Keratinocyte (primary cell): ENCODE measurements around the gene PKHD1. TPM values are rescaled to one million over a fixed set of nuclear protein-coding genes. Genes with fewer than 3 reads are reported as not detected.

ENCODE experiments used
- DNase-seq: peaks from one replicate; pipeline ENCODE4 v3.0.0-alpha.2; 2011; ENCODE audit warnings: low read depth, missing footprints, low spot score
- FAIRE-seq: peaks from 2 replicates; lab custom pipeline; 2011; peaks lifted over from hg19 to GRCh38; lab: Jason Lieb, UNC
- H2AFZ ChIP-seq: 2 replicates; pipeline ENCODE4 v1.6.0; 2012; ENCODE audit warnings: low read length, control low read depth, inconsistent platforms; ENCODE audit not compliant: control insufficient read depth
- H3K27ac ChIP-seq: 2 replicates; pipeline ENCODE4 v1.5.1; 2011; ENCODE audit warnings: low read length; ENCODE audit not compliant: control insufficient read depth, insufficient read depth
- H3K27me3 ChIP-seq: 3 replicates; pipeline ENCODE4 v1.6.0; 2011; ENCODE audit warnings: low read length; ENCODE audit not compliant: control insufficient read depth, insufficient read depth; ENCODE audit errors: extremely low read depth
- H3K36me3 ChIP-seq, 2 experiments: 2 replicates in 1 of 2; 3 replicates in 1 of 2; pipeline ENCODE4 v1.5.1; 2011; ENCODE audit warnings: low read length in 2 of 2, mild to moderate bottlenecking in 1 of 2; ENCODE audit not compliant: control insufficient read depth in 2 of 2, insufficient read depth in 2 of 2; ENCODE audit errors: extremely low read depth in 1 of 2
- H3K4me1 ChIP-seq: 3 replicates; pipeline ENCODE4 v1.5.1; 2011; ENCODE audit warnings: low read length; ENCODE audit not compliant: control insufficient read depth, insufficient read depth; ENCODE audit errors: extremely low read depth
- H3K4me2 ChIP-seq: 3 replicates; pipeline ENCODE4 v1.6.0; 2011; ENCODE audit warnings: low read depth, low read length; ENCODE audit not compliant: control insufficient read depth, insufficient read depth; ENCODE audit errors: extremely low read depth
- H3K4me3 ChIP-seq, 3 experiments: fragments of 200-600 bp in 1 of 3; sonication (generic) in 1 of 3; 2 replicates in 2 of 3; 3 replicates in 1 of 3; pipeline ENCODE4 v1.5.1; 2011 to 2016; ENCODE audit warnings: low read length in 3 of 3, mild to moderate bottlenecking in 3 of 3, control low read depth in 2 of 3, inconsistent platforms in 1 of 3, low read depth in 1 of 3, mixed read lengths in 1 of 3, mixed run types in 1 of 3, moderate library complexity in 1 of 3; ENCODE audit not compliant: control insufficient read depth in 2 of 3, insufficient read depth in 2 of 3; ENCODE audit errors: extremely low read depth in 1 of 3
- H3K79me2 ChIP-seq: 2 replicates; pipeline ENCODE4 v1.6.0; 2012; ENCODE audit warnings: low read length; ENCODE audit not compliant: control insufficient read depth, insufficient read depth
- H3K9ac ChIP-seq: 3 replicates; pipeline ENCODE4 v1.6.0; 2011; ENCODE audit warnings: low read length; ENCODE audit not compliant: control insufficient read depth, insufficient read depth; ENCODE audit errors: extremely low read depth
- H3K9me1 ChIP-seq: 3 replicates; pipeline ENCODE4 v1.6.0; 2011; ENCODE audit warnings: low read length; ENCODE audit not compliant: control insufficient read depth, insufficient read depth; ENCODE audit errors: extremely low read depth
- H3K9me3 ChIP-seq: 2 replicates; pipeline ENCODE4 v1.5.1; 2012; ENCODE audit warnings: low read depth, low read length; ENCODE audit not compliant: control insufficient read depth
- H4K20me1 ChIP-seq: 3 replicates; pipeline ENCODE4 v1.6.0; 2011; ENCODE audit warnings: low read length; ENCODE audit not compliant: control insufficient read depth, insufficient read depth; ENCODE audit errors: extremely low read depth
- CTCF ChIP-seq, 3 experiments: IDR thresholded peaks in 1 of 3; conservative IDR thresholded peaks in 1 of 3; optimal IDR thresholded peaks in 1 of 3; 2 replicates in 2 of 3; 3 replicates in 1 of 3; pipeline versions ENCODE3 to v1.5.1; 2011; ENCODE audit warnings: low read length in 3 of 3, mild to moderate bottlenecking in 3 of 3, moderate library complexity in 2 of 3, control low read depth in 1 of 3, inconsistent platforms in 1 of 3; ENCODE audit not compliant: insufficient read depth in 2 of 3; ENCODE audit errors: extremely low read depth in 1 of 3
- EZH2 ChIP-seq: IDR thresholded peaks from one replicate; pipeline ENCODE4 v1.6.1; 2012; ENCODE audit warnings: inconsistent platforms, mild to moderate bottlenecking, low read length, moderate library complexity
- dilution Hi-C: fragments of 300-500 bp; cut with MboI; formaldehyde crosslinking; loops from one replicate; pipeline ENCODE4 v1.7.0; 2020; ENCODE audit warnings: low sequenced_read_pairs; ENCODE audit not compliant: extremely low pct_ligation_motif_present
- polyA plus RNA-seq, 5 experiments: library from polyadenylated mRNA; depleted of rRNA in 3 of 5; stranded (reverse) in 3 of 5; stranded (forward) in 1 of 5; unstranded in 1 of 5; fragments of >200 nt; gene quantifications; 1 replicate in 1 of 5; 2 replicates in 3 of 5; 3 replicates in 1 of 5; pipeline versions ENCODE4 v1.2.1 to v1.2.3, GENCODE V29; 2011 to 2012; ENCODE audit warnings: missing spikeins in 2 of 5, low read depth in 1 of 5, low replicate concordance in 1 of 5

PKHD1 gene
- polyA plus RNA-seq, 1 donor (not counting 4 experiments of a cell fraction or from before 2014, with no cell fraction given) = under 0.01 TPM

GRCh38 chr6:52045481-52045880 is 41.9 kb downstream of the PKHD1 start:
- no peaks in the 10 kb centered on the region for H3K79me2 ChIP-seq
- H3K9ac ChIP-seq = no peak overlapping the region
- no peak overlapping the region for H3K4me2 ChIP-seq
- H2AFZ ChIP-seq = no peak overlapping the region
- H3K27me3 ChIP-seq = no peaks in the 10 kb centered on the region
- no peaks in the 10 kb centered on the region for H3K36me3 ChIP-seq
- no peak overlapping the region for H3K27ac ChIP-seq
- no peaks in the 10 kb centered on the region for H3K9me1 ChIP-seq
- DNase-seq (no peak), FAIRE-seq (no peak)
- dilution Hi-C loops = no loop called here
- no peaks in the 10 kb centered on the region for H3K4me1 ChIP-seq
- H4K20me1 ChIP-seq = no peaks in the 10 kb centered on the region
- no peak overlapping the region for H3K4me3 ChIP-seq
- H3K9me3 ChIP-seq = no peaks in the 10 kb centered on the region
- TF ChIP-seq CTCF (optimal IDR thresholded peaks at IDR 0.05 in 1 of 3, IDR thresholded peaks at IDR 0.05 in 1 of 3, conservative IDR thresholded peaks at IDR 0.05 in 1 of 3; ENCODE audit: extremely low read depth in 1 of 3, insufficient read depth in 2 of 3, low read length in 3 of 3) = no peak

GRCh38 chr6:52045033-52045432 is 42.4 kb downstream of the PKHD1 start:
- no peak for DNase-seq
- no peak for FAIRE-seq
- no peak overlapping the region for H3K4me2 ChIP-seq
- H4K20me1 ChIP-seq = no peaks in the 10 kb centered on the region
- H2AFZ ChIP-seq = no peak overlapping the region
- no peaks in the 10 kb centered on the region for H3K36me3 ChIP-seq
- H3K9ac ChIP-seq = no peak overlapping the region
- no peak overlapping the region for H3K4me3 ChIP-seq
- no peaks in the 10 kb centered on the region for H3K9me1 ChIP-seq
- dilution Hi-C loops = no loop called here
- H3K4me1 ChIP-seq = no peaks in the 10 kb centered on the region
- no peaks in the 10 kb centered on the region for H3K9me3 ChIP-seq
- H3K27ac ChIP-seq = no peak overlapping the region
- H3K79me2 ChIP-seq = no peaks in the 10 kb centered on the region
- no peak for TF ChIP-seq EZH2
- no peak for TF ChIP-seq CTCF (optimal IDR thresholded peaks at IDR 0.05 in 1 of 3, IDR thresholded peaks at IDR 0.05 in 1 of 3, conservative IDR thresholded peaks at IDR 0.05 in 1 of 3; ENCODE audit: extremely low read depth in 1 of 3, insufficient read depth in 2 of 3, low read length in 3 of 3)
- no peaks in the 10 kb centered on the region for H3K27me3 ChIP-seq
